HEK293 (cell line): ENCODE results near the gene ADRM1.

Experiments used
- CTCF ChIA-PET: fragments of 350-600 bp; formaldehyde crosslinking; extraction: SDS; loops from one replicate; lab custom pipeline; 2021; ENCODE audit warnings: antibody characterized with exemption; lab: Yijun Ruan, JAX
- POLR2A ChIA-PET: fragments of 300-600 bp; formaldehyde crosslinking; extraction: SDS; loops from one replicate; lab custom pipeline; 2020; ENCODE audit warnings: antibody characterized with exemption, inconsistent platforms; lab: Yijun Ruan, JAX
- H3K27ac ChIP-seq: fragments of 200-500 bp; sonication (Bioruptor generic); 2 replicates; pipeline ENCODE4 v1.5.1; 2014; ENCODE audit warnings: low read depth, low read length, control low read depth, inconsistent platforms; ENCODE audit errors: extremely low read depth
- H3K36me3 ChIP-seq, 2 experiments: fragments of 200-500 bp in 1 of 2; sonication (Bioruptor generic) in 1 of 2; 1 replicate in 1 of 2; 2 replicates in 1 of 2; pipeline ENCODE4 v1.5.1; 2014 to 2017; ENCODE audit warnings: inconsistent platforms in 2 of 2, low read length in 2 of 2; ENCODE audit not compliant: control insufficient read depth in 2 of 2, insufficient read depth in 1 of 2
- H3K4me1 ChIP-seq: fragments of 200-500 bp; sonication (Bioruptor generic); 2 replicates; pipeline ENCODE4 v1.5.1; 2014; ENCODE audit warnings: mild to moderate bottlenecking, low read length, inconsistent platforms; ENCODE audit not compliant: control insufficient read depth, insufficient read depth
- H3K4me3 ChIP-seq: 2 replicates; pipeline ENCODE4 v1.5.1; 2011; ENCODE audit warnings: low read depth, mild to moderate bottlenecking, control low read depth, low read length, moderate library complexity
- H3K9me3 ChIP-seq: fragments of 200-500 bp; sonication (Bioruptor generic); 2 replicates; pipeline ENCODE4 v1.5.1; 2014; ENCODE audit warnings: low read depth, low read length, inconsistent platforms; ENCODE audit not compliant: control insufficient read depth, insufficient read depth
- GFI1B ChIP-seq: fragments of 450-650 bp; formaldehyde crosslinking; IDR thresholded peaks from 2 replicates; pipeline ENCODE4 v1.5.1; 2016; ENCODE audit warnings: missing biosample characterization, missing genetic modification characterization
- GLI2 ChIP-seq: fragments of 450-650 bp; formaldehyde crosslinking; IDR thresholded peaks from 2 replicates; pipeline ENCODE4; 2017; ENCODE audit warnings: missing biosample characterization, missing genetic modification characterization, low read depth, borderline replicate concordance
- HOXC10 ChIP-seq: sonication (generic); formaldehyde crosslinking; IDR thresholded peaks from 2 replicates; pipeline ENCODE4 v1.8.1; 2023; ENCODE audit warnings: mild to moderate bottlenecking, missing genetic modification reagents
- MEIS1 ChIP-seq: sonication (generic); formaldehyde crosslinking; IDR thresholded peaks from 2 replicates; pipeline ENCODE4 v1.8.1; 2022; ENCODE audit warnings: missing genetic modification reagents, mild to moderate bottlenecking, borderline replicate concordance
- SALL2 ChIP-seq: fragments of 450-650 bp; formaldehyde crosslinking; IDR thresholded peaks from 2 replicates; pipeline ENCODE4 v1.5.0; 2017; ENCODE audit warnings: missing biosample characterization, mild to moderate bottlenecking, missing genetic modification characterization, borderline replicate concordance
- SCRT2 ChIP-seq: fragments of 450-650 bp; formaldehyde crosslinking; IDR thresholded peaks from 2 replicates; pipeline ENCODE4 v1.5.1; 2016; ENCODE audit warnings: missing biosample characterization, missing genetic modification characterization
- SP2 ChIP-seq: fragments of 450-650 bp; formaldehyde crosslinking; IDR thresholded peaks from 2 replicates; pipeline ENCODE4 v1.5.1; 2016; ENCODE audit warnings: missing biosample characterization, missing genetic modification characterization
- SP7 ChIP-seq: fragments of 450-650 bp; formaldehyde crosslinking; IDR thresholded peaks from 2 replicates; pipeline ENCODE4 v1.5.1; 2016; ENCODE audit warnings: missing biosample characterization, missing genetic modification characterization
- ZBTB49 ChIP-seq: fragments of 450-650 bp; formaldehyde crosslinking; IDR thresholded peaks from 2 replicates; pipeline ENCODE4 v1.5.1; 2016; ENCODE audit warnings: missing biosample characterization, missing genetic modification characterization, low read depth
- ZFP37 ChIP-seq: fragments of 450-650 bp; formaldehyde crosslinking; IDR thresholded peaks from 2 replicates; pipeline ENCODE4 v1.5.1; 2016; ENCODE audit warnings: missing biosample characterization, missing genetic modification characterization
- ZNF112 ChIP-seq: fragments of 450-650 bp; formaldehyde crosslinking; IDR thresholded peaks from 2 replicates; pipeline ENCODE4 v1.5.0; 2017; ENCODE audit warnings: missing biosample characterization, missing genetic modification characterization
- ZNF133 ChIP-seq: fragments of 450-650 bp; formaldehyde crosslinking; IDR thresholded peaks from 2 replicates; pipeline ENCODE4 v1.5.1; 2016; ENCODE audit warnings: missing biosample characterization, missing genetic modification characterization
- ZNF19 ChIP-seq: fragments of 450-650 bp; formaldehyde crosslinking; IDR thresholded peaks from 2 replicates; pipeline ENCODE4; 2016; ENCODE audit warnings: missing biosample characterization, missing genetic modification characterization, low read depth
- ZNF302 ChIP-seq: fragments of 450-650 bp; formaldehyde crosslinking; IDR thresholded peaks from 2 replicates; pipeline ENCODE4 v1.5.1; 2016; ENCODE audit warnings: missing biosample characterization, missing genetic modification characterization, low read depth
- ZNF311 ChIP-seq: fragments of 450-650 bp; formaldehyde crosslinking; IDR thresholded peaks from 2 replicates; pipeline ENCODE4 v1.5.1; 2017; ENCODE audit warnings: missing biosample characterization, missing genetic modification characterization, borderline replicate concordance
- ZNF341 ChIP-seq: fragments of 450-650 bp; formaldehyde crosslinking; IDR thresholded peaks from 2 replicates; pipeline ENCODE4; 2016; ENCODE audit warnings: low read depth, missing biosample characterization, missing genetic modification characterization
- ZNF398 ChIP-seq: fragments of 450-650 bp; formaldehyde crosslinking; IDR thresholded peaks from 2 replicates; pipeline ENCODE4 v1.5.1; 2017; ENCODE audit warnings: missing biosample characterization, missing genetic modification characterization
- ZNF423 ChIP-seq: fragments of 450-650 bp; formaldehyde crosslinking; IDR thresholded peaks from 2 replicates; pipeline ENCODE4 v1.5.1; 2016; ENCODE audit warnings: missing biosample characterization, missing genetic modification characterization
- ZNF433 ChIP-seq: fragments of 450-650 bp; formaldehyde crosslinking; IDR thresholded peaks from 2 replicates; pipeline ENCODE4 v1.5.1; 2016; ENCODE audit warnings: missing biosample characterization, missing genetic modification characterization, low read depth
- ZNF548 ChIP-seq: fragments of 450-650 bp; formaldehyde crosslinking; IDR thresholded peaks from 2 replicates; pipeline ENCODE4 v1.5.1; 2016; ENCODE audit warnings: missing biosample characterization, missing genetic modification characterization
- ZNF555 ChIP-seq: fragments of 450-650 bp; formaldehyde crosslinking; conservative IDR thresholded peaks from 2 replicates; pipeline ENCODE4 v1.5.1; 2017; ENCODE audit warnings: missing biosample characterization, mild to moderate bottlenecking, missing genetic modification characterization, inconsistent platforms
- ZNF561 ChIP-seq: fragments of 450-650 bp; IDR thresholded peaks from 2 replicates; pipeline ENCODE4 v1.5.1; 2018; ENCODE audit warnings: missing biosample characterization, missing genetic modification characterization, borderline replicate concordance
- ZNF747 ChIP-seq: fragments of 450-650 bp; formaldehyde crosslinking; IDR thresholded peaks from 2 replicates; pipeline ENCODE4 v1.5.1; 2016; ENCODE audit warnings: missing biosample characterization, missing genetic modification characterization
- ZNF830 ChIP-seq: fragments of 450-650 bp; IDR thresholded peaks from 2 replicates; pipeline ENCODE4 v1.5.0; 2018; ENCODE audit warnings: missing biosample characterization, missing genetic modification characterization, low read depth, mild to moderate bottlenecking, moderate library complexity
- ZNF843 ChIP-seq: fragments of 450-650 bp; formaldehyde crosslinking; IDR thresholded peaks from 2 replicates; pipeline ENCODE4 v1.5.1; 2016; ENCODE audit warnings: missing biosample characterization, missing genetic modification characterization

Gene ADRM1

DNA sequence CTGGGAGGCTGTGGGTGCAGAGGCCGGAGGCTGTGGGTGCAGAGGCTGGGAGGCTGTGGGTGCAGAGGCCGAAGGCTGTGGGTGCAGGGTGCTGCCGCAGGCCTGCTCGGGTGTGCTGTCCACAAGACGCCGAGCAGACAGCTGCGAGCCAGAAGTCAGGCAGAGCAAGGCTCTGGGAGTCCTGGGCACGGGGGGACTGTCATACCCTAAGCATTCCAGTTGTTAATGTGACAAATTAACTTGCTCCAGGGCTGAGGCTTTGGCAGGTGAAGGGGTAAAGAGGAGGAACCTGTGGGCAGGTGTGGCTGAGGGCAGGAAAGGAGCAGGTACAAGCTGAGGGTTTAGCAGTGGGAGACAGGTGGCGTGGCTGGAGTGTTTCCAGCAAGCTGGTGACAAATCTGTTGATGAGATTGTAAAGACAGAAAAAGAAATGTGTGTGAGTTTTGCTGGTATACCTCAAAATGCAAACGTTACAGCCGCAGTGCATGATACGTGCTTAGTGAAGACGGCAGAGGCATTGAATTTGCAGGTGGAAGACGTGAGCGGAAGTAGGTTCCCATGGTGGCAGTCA, 14.2 kb upstream of the ADRM1 start (continued):
- TF ChIP-seq MEIS1 (no peak), ZNF555 (tag by site-specific recombination) (no peak), HOXC10 (CRISPR knock-in tag) (no peak), ZNF112 (no peak)

DNA sequence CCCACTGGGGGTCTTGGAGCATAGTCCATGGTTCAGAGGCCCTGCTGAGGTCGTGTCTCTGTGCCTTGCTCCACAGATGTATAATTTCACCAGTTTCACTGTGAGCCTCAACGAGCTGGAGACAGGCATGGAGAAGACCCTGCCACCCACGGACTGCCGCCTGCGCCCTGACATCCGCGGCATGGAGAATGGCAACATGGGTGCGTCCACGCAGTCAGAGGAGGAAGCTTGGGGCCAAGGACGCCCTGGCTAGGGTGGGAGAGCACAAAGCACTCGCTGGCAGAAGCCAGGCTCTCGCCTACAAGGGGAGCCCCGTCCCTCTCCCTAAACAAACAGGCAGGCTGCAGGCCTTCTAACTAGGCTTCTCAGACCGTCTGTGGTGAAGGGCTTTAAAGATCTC, 13.7 kb upstream of the ADRM1 start:
- Histone ChIP-seq H3K27ac (no peak overlapping the region), H3K36me3 (peaks cover 8 to 75% of the 10 kb centered on the region in 2 experiments; a peak in 2 of 3 replicates), H3K4me3 (no peak overlapping the region), H3K4me1 (no peaks in the 10 kb centered on the region), H3K9me3 (no peaks in the 10 kb centered on the region)
- ChIA-PET POLR2A (no interaction called here), CTCF (interaction anchor here (0.7 kb wide), 1 partner anchor 87 kb away, joined by 3 read pairs; no protein-coding TSS in a partner anchor)
- no peak for TF ChIP-seq ZNF311
- TF ChIP-seq ZNF423 (tag by site-specific recombination): no peak
- TF ChIP-seq ZNF561 (tag by site-specific recombination): no peak
- no peak for TF ChIP-seq SP2
- no peak for TF ChIP-seq ZBTB49
- TF ChIP-seq ZFP37 (tag by site-specific recombination): no peak

- CTCF ChIA-PET: no interaction called here
- Histone ChIP-seq H3K4me3 (no peak overlapping the region), H3K36me3 (peaks cover 3 to 75% of the 10 kb centered on the region in 2 experiments; a peak in 2 of 3 replicates), H3K27ac (no peak overlapping the region), H3K4me1 (no peaks in the 10 kb centered on the region), H3K9me3 (no peaks in the 10 kb centered on the region)
- POLR2A ChIA-PET: no interaction called here
- no peak for TF ChIP-seq ZNF302 (tag by site-specific recombination)
- no peak for TF ChIP-seq ZNF830 (tag by site-specific recombination)
- no peak for TF ChIP-seq HOXC10 (CRISPR knock-in tag)
- TF ChIP-seq ZNF341: no peak
- no peak for TF ChIP-seq SP7 (tag by site-specific recombination)
- TF ChIP-seq SALL2 (tag by site-specific recombination): no peak
- TF ChIP-seq ZNF133 (tag by site-specific recombination): no peak
- no peak for TF ChIP-seq SCRT2 (tag by site-specific recombination)
- TF ChIP-seq GLI2 (tag by site-specific recombination): no peak
- no peak for TF ChIP-seq GFI1B (tag by site-specific recombination)
- no peak for TF ChIP-seq ZNF843 (tag by site-specific recombination)
- no peak for TF ChIP-seq ZNF433
- TF ChIP-seq ZNF548 (tag by site-specific recombination): no peak
- TF ChIP-seq ZNF398 (tag by site-specific recombination): no peak
- TF ChIP-seq ZNF19 (tag by site-specific recombination): no peak
- TF ChIP-seq ZNF747 (tag by site-specific recombination): no peak
Observed at GRCh38 chr20:62289898-62290297, 12.9 kb upstream of the ADRM1 start.
